H9 (cell line): Measurements from ENCODE around the gene FGD6. TPM values are rescaled to one million over a fixed set of nuclear protein-coding genes. Genes with fewer than 3 reads are reported as not detected.

Source experiments
- DNase-seq: peaks from one replicate; pipeline ENCODE4 v3.0.0-alpha.2; 2017
- H2AFZ ChIP-seq: one replicate; pipeline ENCODE4 v1.6.1; 2013; ENCODE audit warnings: mild to moderate bottlenecking, low read length, control low read depth, moderate library complexity
- H2AK5ac ChIP-seq: 2 replicates; pipeline ENCODE4 v1.6.1; 2013; ENCODE audit warnings: low read length, control low read depth, mixed read lengths; ENCODE audit not compliant: insufficient read length
- H2BK120ac ChIP-seq: one replicate; pipeline ENCODE4 v1.6.1; 2013; ENCODE audit warnings: low read depth, mild to moderate bottlenecking, low read length, control low read depth, inconsistent platforms; ENCODE audit not compliant: poor library complexity, severe bottlenecking
- H2BK12ac ChIP-seq: 2 replicates; pipeline ENCODE4 v1.6.1; 2013; ENCODE audit warnings: low read length, control low read depth, mixed read lengths, low read depth; ENCODE audit not compliant: insufficient read length
- H2BK15ac ChIP-seq: 2 replicates; pipeline ENCODE4 v1.6.1; 2013; ENCODE audit warnings: low read depth, low read length, control low read depth
- H2BK20ac ChIP-seq: one replicate; pipeline ENCODE4 v1.6.1; 2013; ENCODE audit warnings: low read depth, mild to moderate bottlenecking, low read length, control low read depth, inconsistent platforms; ENCODE audit not compliant: poor library complexity, severe bottlenecking
- H2BK5ac ChIP-seq: 2 replicates; pipeline ENCODE4 v1.6.1; 2013; ENCODE audit warnings: low read length, control low read depth, mixed read lengths; ENCODE audit not compliant: insufficient read length
- H3K14ac ChIP-seq: 2 replicates; pipeline ENCODE4 v1.6.1; 2013; ENCODE audit warnings: low read length, control low read depth; ENCODE audit not compliant: insufficient read depth
- H3K18ac ChIP-seq: 2 replicates; pipeline ENCODE4 v1.6.1; 2013; ENCODE audit warnings: low read depth, mild to moderate bottlenecking, mixed read lengths, low read length, control low read depth; ENCODE audit not compliant: insufficient read length
- H3K23ac ChIP-seq: 2 replicates; pipeline ENCODE4 v1.6.1; 2013; ENCODE audit warnings: low read length, control low read depth, mixed read lengths, low read depth; ENCODE audit not compliant: insufficient read length
- H3K23me2 ChIP-seq: 2 replicates; pipeline ENCODE4 v1.6.1; 2013; ENCODE audit warnings: low read depth, mild to moderate bottlenecking, mixed read lengths, low read length, control low read depth; ENCODE audit not compliant: insufficient read length, poor library complexity, severe bottlenecking
- H3K27ac ChIP-seq: 2 replicates; pipeline ENCODE4 v1.5.1; 2013; ENCODE audit warnings: low read length, control low read depth, mixed read lengths, low read depth; ENCODE audit not compliant: insufficient read length
- H3K27me3 ChIP-seq: 2 replicates; pipeline ENCODE4 v1.6.1; 2013; ENCODE audit warnings: low read length, control low read depth, inconsistent platforms; ENCODE audit not compliant: insufficient read depth
- H3K4ac ChIP-seq: 2 replicates; pipeline ENCODE4 v1.6.1; 2013; ENCODE audit warnings: low read depth, mild to moderate bottlenecking, control low read depth, inconsistent platforms, low read length, moderate library complexity
- H3K4me1 ChIP-seq: 2 replicates; pipeline ENCODE4 v1.6.1; 2013; ENCODE audit warnings: low read length, control low read depth, inconsistent platforms; ENCODE audit not compliant: insufficient read depth
- H3K4me2 ChIP-seq: 2 replicates; pipeline ENCODE4 v1.6.1; 2013; ENCODE audit warnings: low read length, control low read depth, mixed read lengths; ENCODE audit not compliant: insufficient read length, insufficient read depth
- H3K56ac ChIP-seq: 2 replicates; pipeline ENCODE4 v1.6.1; 2013; ENCODE audit warnings: low read depth, mild to moderate bottlenecking, mixed read lengths, low read length, control low read depth; ENCODE audit not compliant: insufficient read length
- H3K79me1 ChIP-seq: 2 replicates; pipeline ENCODE4 v1.6.1; 2013; ENCODE audit warnings: low read depth, mild to moderate bottlenecking, moderate library complexity, low read length, control low read depth, inconsistent platforms; ENCODE audit not compliant: insufficient read depth, poor library complexity, severe bottlenecking
- H3K79me2 ChIP-seq: 2 replicates; pipeline ENCODE4 v1.6.1; 2013; ENCODE audit warnings: low read length, control low read depth, inconsistent platforms; ENCODE audit not compliant: insufficient read depth
- H3K9ac ChIP-seq: 2 replicates; pipeline ENCODE4 v1.6.1; 2013; ENCODE audit warnings: low read length, control low read depth, mixed read lengths; ENCODE audit not compliant: insufficient read length; ENCODE audit errors: extremely low read depth
- H3K9me3 ChIP-seq: one replicate; pipeline ENCODE4 v1.6.1; 2013; ENCODE audit warnings: low read depth, low read length, inconsistent platforms; ENCODE audit not compliant: control insufficient read depth
- H3T11ph ChIP-seq: one replicate; pipeline ENCODE4 v1.6.1; 2013; ENCODE audit warnings: mild to moderate bottlenecking, low read length, control low read depth, inconsistent platforms
- H4K20me1 ChIP-seq: one replicate; pipeline ENCODE4 v1.6.1; 2013; ENCODE audit not compliant: control insufficient read depth, insufficient read length, insufficient read depth
- H4K5ac ChIP-seq: 2 replicates; pipeline ENCODE4 v1.6.1; 2013; ENCODE audit warnings: low read depth, mild to moderate bottlenecking, mixed read lengths, low read length, control low read depth; ENCODE audit not compliant: insufficient read length
- H4K8ac ChIP-seq: replicated peaks from 2 replicates; pipeline ENCODE4 v1.6.1; 2013; ENCODE audit warnings: low read length, control low read depth, mixed read lengths, low read depth; ENCODE audit not compliant: insufficient read length
- H4K91ac ChIP-seq: 2 replicates; pipeline ENCODE4 v1.6.1; 2013; ENCODE audit warnings: low read depth, mild to moderate bottlenecking, moderate library complexity, mixed read lengths, low read length, control low read depth; ENCODE audit not compliant: insufficient read length
- H3K27ac Mint-ChIP-seq, 3 experiments: 2 replicates in 2 of 3; 3 replicates in 1 of 3; pipeline ENCODE4 v1.8.0; 2020 to 2021; ENCODE audit warnings: mixed read lengths in 3 of 3, mild to moderate bottlenecking in 1 of 3, moderate library complexity in 1 of 3
- H3K27me3 Mint-ChIP-seq: 2 replicates; pipeline ENCODE4 v1.8.0; 2021; ENCODE audit warnings: low read depth, mild to moderate bottlenecking, moderate library complexity, mixed read lengths
- H3K36me3 Mint-ChIP-seq, 3 experiments: 2 replicates in 2 of 3; 3 replicates in 1 of 3; pipeline ENCODE4 v1.8.0; 2020 to 2021; ENCODE audit warnings: low read depth in 3 of 3, mixed read lengths in 3 of 3; ENCODE audit not compliant: insufficient read depth in 1 of 3
- H3K4me1 Mint-ChIP-seq, 2 experiments: 2 replicates each; pipeline ENCODE4 v1.8.0; 2020; ENCODE audit warnings: mixed read lengths in 2 of 2
- H3K4me3 Mint-ChIP-seq, 2 experiments: 2 replicates in 1 of 2; 3 replicates in 1 of 2; pipeline ENCODE4 v1.8.0; 2020 to 2021; ENCODE audit warnings: mild to moderate bottlenecking in 2 of 2, mixed read lengths in 2 of 2, moderate library complexity in 1 of 2
- H3K9me3 Mint-ChIP-seq, 2 experiments: 2 replicates in 1 of 2; 3 replicates in 1 of 2; pipeline ENCODE4 v1.8.0; 2020; ENCODE audit warnings: mild to moderate bottlenecking in 2 of 2, mixed read lengths in 2 of 2, moderate library complexity in 1 of 2
- CTCF ChIP-seq: fragments of 200-600 bp; sonication (generic); conservative IDR thresholded peaks from 3 replicates; pipeline ENCODE4 v1.8.0; 2021; ENCODE audit warnings: antibody characterized with exemption, mild to moderate bottlenecking
- WGBS: extraction: QIAGEN DNeasy Blood & Tissue Kit; methylation state at CpG from one replicate; pipeline ENCODE4 v1.1.7; 2013; ENCODE audit warnings: missing lambda C conversion rate, low lambda C conversion rate, mixed read lengths; ENCODE audit not compliant: insufficient read length; ENCODE audit errors: extremely low coverage; 5-methylcytosine and 5-hydroxymethylcytosine counted together
- total RNA-seq: library from RNA; stranded (reverse); gene quantifications from 2 replicates; pipeline ENCODE4 v1.2.1, GENCODE V29; 2021

The FGD6 gene
- total RNA-seq, 1 experiment from 2014 or later = 39.5 TPM

- Histone ChIP-seq H4K8ac (no peak overlapping the region), H3K23me2 (no peaks in the 10 kb centered on the region), H2BK20ac (no peak overlapping the region), H3K4me1 (no peaks in the 10 kb centered on the region), H3K4me2 (no peak overlapping the region), H3K9ac (no peak overlapping the region), H3K23ac (no peak overlapping the region), H4K20me1 (no peaks in the 10 kb centered on the region), H3K79me1 (peaks cover 5% of the 10 kb centered on the region), H3T11ph (no peak overlapping the region), H2AFZ (no peak overlapping the region), H3K14ac (no peak overlapping the region), H2BK5ac (no peak overlapping the region), H3K27ac (no peak overlapping the region), H2BK12ac (no peak overlapping the region), H2BK15ac (no peak overlapping the region), H3K79me2 (peaks cover 18% of the 10 kb centered on the region; the same call in 1 of the 2 replicates), H4K91ac (no peak overlapping the region), H3K18ac (no peak overlapping the region), H2BK120ac (no peak overlapping the region), H3K56ac (no peak overlapping the region), H3K27me3 (no peaks in the 10 kb centered on the region), H3K4ac (no peak overlapping the region), H4K5ac (no peak overlapping the region), H3K9me3 (no peaks in the 10 kb centered on the region), H2AK5ac (no peak overlapping the region)
- Mint-ChIP-seq H3K4me1 (peaks cover 28 to 33% of the 10 kb centered on the region in 2 experiments), H3K36me3 (peaks cover 10 to 19% (median 16%) of the 10 kb centered on the region in 3 experiments; a peak in 6 of 7 replicates), H3K27me3 (no peaks in the 10 kb centered on the region), H3K4me3 (no peak overlapping the region), H3K27ac (peak overlapping the region in 2 of 3 experiments; percentile 17 to 45; a peak in 4 of 7 replicates), H3K9me3 (no peaks in the 10 kb centered on the region; a peak in 2 of 5 replicates)
- no CpG with 5 or more reads among the region's 3 CpGs for WGBS
- TF ChIP-seq CTCF = no peak
- no peak for DNase-seq
Measured at GRCh38 chr12:95227818-95228356, 10.6 kb upstream of the FGD6 start.
